GM12873 (cell line): ENCODE results near the gene DLEC1.

Experiments used
- TF ChIP-seq, protein P1 (sequence below): IDR thresholded peaks from 2 replicates; pipeline ENCODE4 v1.5.1; 2012; ENCODE audit warnings: low read depth, mild to moderate bottlenecking, moderate library complexity, low read length, control low read depth; ENCODE audit not compliant: insufficient read depth; ENCODE audit errors: missing control alignments

The DLEC1 gene

GRCh38 chr3:38165722-38166387 is 126.8 kb downstream of the DLEC1 start:
- TF ChIP-seq, protein P1, sequence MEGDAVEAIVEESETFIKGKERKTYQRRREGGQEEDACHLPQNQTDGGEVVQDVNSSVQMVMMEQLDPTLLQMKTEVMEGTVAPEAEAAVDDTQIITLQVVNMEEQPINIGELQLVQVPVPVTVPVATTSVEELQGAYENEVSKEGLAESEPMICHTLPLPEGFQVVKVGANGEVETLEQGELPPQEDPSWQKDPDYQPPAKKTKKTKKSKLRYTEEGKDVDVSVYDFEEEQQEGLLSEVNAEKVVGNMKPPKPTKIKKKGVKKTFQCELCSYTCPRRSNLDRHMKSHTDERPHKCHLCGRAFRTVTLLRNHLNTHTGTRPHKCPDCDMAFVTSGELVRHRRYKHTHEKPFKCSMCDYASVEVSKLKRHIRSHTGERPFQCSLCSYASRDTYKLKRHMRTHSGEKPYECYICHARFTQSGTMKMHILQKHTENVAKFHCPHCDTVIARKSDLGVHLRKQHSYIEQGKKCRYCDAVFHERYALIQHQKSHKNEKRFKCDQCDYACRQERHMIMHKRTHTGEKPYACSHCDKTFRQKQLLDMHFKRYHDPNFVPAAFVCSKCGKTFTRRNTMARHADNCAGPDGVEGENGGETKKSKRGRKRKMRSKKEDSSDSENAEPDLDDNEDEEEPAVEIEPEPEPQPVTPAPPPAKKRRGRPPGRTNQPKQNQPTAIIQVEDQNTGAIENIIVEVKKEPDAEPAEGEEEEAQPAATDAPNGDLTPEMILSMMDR = no peak

DNA sequence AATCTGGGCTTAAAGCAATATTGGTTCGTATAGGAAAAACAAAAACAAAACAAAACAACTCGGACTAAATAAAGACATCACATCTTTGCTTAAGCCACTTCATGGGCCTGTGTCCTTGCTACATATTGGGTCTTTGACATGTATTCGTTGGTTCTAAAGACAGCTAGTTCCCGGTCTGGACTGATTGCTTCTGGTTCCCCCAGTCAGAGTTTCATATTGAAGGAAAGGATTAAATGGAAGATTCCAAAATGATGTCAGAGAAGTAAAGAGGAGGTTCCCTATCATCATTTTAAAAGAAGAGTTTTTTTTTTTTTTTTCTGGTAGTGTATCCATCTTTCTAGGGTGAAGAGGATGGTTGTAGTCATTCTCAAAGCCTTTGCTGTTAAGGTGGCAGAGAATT is 128.6 kb downstream of the DLEC1 start:
- TF ChIP-seq, protein P1 = no peak

DNA sequence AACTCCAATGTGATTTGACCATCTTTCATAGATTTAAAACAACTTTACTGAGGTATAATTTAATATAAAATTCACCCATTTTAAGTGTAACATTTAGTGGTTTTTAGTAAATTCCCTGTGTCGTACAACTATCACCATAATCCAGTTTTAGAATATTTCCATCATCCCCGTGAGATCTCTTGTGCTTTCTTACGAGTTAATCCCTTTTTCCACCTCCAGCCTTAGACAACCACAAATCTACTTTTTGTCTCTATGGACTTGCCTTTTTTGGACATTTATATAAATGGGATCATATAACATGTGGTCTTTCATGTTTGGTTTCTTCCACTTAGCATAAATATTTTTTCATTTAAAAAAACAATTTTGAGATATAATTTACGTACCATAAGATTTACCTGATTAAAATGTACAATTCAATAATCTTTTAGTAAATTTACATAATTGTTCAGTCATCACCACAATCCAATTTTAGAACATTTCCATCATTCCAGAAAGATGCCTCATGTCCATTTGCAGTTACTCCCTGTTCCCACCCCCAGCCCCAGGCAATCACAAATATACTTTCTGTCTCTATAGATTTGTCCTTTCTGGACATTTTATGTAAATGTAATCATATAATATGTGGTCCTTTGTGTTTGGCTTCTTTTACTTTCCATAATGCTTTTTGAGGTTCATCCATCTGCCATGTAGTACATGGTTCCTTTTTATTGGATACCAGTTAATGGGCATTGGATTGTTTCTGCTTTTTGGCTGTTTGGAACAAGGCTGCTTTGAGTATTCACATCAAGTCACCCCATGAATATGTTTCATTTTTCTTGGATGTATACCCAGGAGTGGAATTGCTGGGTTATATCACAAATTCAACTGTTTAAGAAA is 129.4 kb downstream of the DLEC1 start:
- TF ChIP-seq, protein P1 = no peak

DNA sequence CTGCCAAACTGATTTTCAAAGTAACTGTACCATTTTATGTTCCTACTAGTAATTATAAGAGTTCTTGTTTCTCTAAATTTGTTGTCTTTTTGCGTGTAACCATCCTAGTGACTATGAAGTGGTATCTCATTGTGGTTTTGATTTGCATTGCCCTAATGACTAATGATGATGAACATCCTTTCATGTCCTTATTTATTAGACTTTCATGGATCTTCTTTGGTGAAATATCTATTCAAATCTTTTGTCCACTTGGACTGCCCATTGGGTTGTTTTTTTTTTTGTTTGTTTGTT is 130.0 kb downstream of the DLEC1 start:
- TF ChIP-seq, protein P1 = no peak

DNA sequence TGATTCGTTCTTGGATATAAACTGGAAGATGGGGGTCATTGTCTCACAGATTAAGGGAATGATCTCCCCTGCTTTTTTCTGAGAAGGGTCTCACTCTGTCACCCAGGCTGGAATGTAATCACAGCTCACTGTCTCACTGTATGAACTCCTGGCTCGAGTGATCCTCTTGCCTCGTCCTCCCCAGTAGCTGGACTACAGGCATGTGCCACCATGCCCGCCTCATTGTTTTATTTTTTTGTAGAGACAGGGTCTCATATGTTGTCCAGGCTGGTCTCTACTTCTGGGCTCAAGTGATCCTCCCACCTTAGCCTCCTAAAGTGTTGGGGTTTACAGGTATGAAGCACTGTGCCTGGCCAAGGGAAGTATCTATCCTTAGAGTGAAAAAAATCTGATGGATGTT is 131.7 kb downstream of the DLEC1 start:
- TF ChIP-seq, protein P1 = no peak

GRCh38 chr3:38171622-38172021 is 132.6 kb downstream of the DLEC1 start:
- TF ChIP-seq, protein P1 = no peak
